Activated B cell treated with CpG ODN at 0.5 μM for 24 hours (primary cell): ENCODE results near the gene MAP3K21. TPM values are rescaled to one million over a fixed set of nuclear protein-coding genes. Genes with fewer than 3 reads are reported as not detected.

Source experiments
- ATAC-seq: fragments of 200-7000 bp; cut with Tn5 transposase; one replicate; pipeline ENCODE4 v1.10.0; 2021; ENCODE audit warnings: low read depth, mild to moderate bottlenecking, moderate library complexity
- CTCF ChIA-PET: fragments of 350-600 bp; sonication (Branson Sonifier 250); formaldehyde crosslinking; loops from one replicate; lab custom pipeline; 2021; ENCODE audit warnings: antibody characterized with exemption; lab: Charles Lee
- POLR2A ChIA-PET: fragments of 350-600 bp; sonication (Branson Sonifier 250); formaldehyde crosslinking; loops from one replicate; lab custom pipeline; 2021; ENCODE audit warnings: antibody characterized with exemption; lab: Charles Lee
- DNase-seq: peaks from one replicate; pipeline ENCODE4 v3.0.0; 2022
- H3K27ac Mint-ChIP-seq: one replicate; pipeline ENCODE4 v1.8.0; 2020; ENCODE audit warnings: mixed read lengths
- H3K27me3 Mint-ChIP-seq: one replicate; pipeline ENCODE4 v1.8.0; 2021; ENCODE audit warnings: mixed read lengths
- H3K36me3 Mint-ChIP-seq: one replicate; pipeline ENCODE4 v1.8.0; 2021; ENCODE audit warnings: low read depth, mixed read lengths
- H3K4me1 Mint-ChIP-seq: one replicate; pipeline ENCODE4 v1.8.0; 2021; ENCODE audit warnings: mixed read lengths
- H3K4me3 Mint-ChIP-seq: one replicate; pipeline ENCODE4 v1.8.0; 2020; ENCODE audit warnings: mild to moderate bottlenecking, mixed read lengths
- H3K9me3 Mint-ChIP-seq: one replicate; pipeline ENCODE4 v1.8.0; 2020; ENCODE audit warnings: mixed read lengths
- intact Hi-C: fragments of 100-400 bp; cut with micrococcal nuclease; formaldehyde crosslinking; loops from one replicate; pipeline ENCODE4 v1.15.1; 2024
- total RNA-seq: library from RNA; stranded (reverse); gene quantifications from 2 replicates; pipeline ENCODE4 v1.2.3, GENCODE V29; 2022
- TF ChIP-seq, protein P1 (sequence below): fragments of 200-600 bp; IDR thresholded peaks from one replicate; pipeline ENCODE4 v1.8.0; 2022; ENCODE audit warnings: antibody characterized with exemption, mild to moderate bottlenecking

The MAP3K21 gene
- total RNA-seq, 1 donor from 2014 or later, result 1.5 TPM

DNA sequence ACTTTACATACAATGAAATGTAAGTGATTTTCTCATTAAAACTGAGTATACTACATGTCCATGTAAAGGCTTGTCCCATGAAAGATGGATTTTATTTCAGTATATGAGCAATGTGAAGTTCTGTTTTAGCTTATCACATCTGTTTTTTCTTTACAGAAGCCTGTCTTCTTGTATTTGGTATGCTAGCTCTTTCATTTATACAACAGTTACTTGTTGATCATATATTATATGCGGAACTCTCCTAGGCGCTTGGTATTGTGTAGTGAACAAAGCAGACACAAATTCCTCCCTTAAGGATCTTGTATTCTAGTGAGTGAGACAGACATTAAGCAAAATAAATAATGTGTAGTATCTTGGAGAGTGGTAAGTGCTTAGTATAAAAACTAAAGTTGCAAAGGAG lies 10.6 kb downstream of the MAP3K21 start:
- peaks cover 8% of the 10 kb centered on the region for H3K4me1 Mint-ChIP-seq
- POLR2A ChIA-PET, result no interaction called here
- no peak for ATAC-seq
- H3K27me3 Mint-ChIP-seq, result peaks cover 25% of the 10 kb centered on the region
- H3K4me3 Mint-ChIP-seq, result no peak overlapping the region
- TF ChIP-seq, protein P1, sequence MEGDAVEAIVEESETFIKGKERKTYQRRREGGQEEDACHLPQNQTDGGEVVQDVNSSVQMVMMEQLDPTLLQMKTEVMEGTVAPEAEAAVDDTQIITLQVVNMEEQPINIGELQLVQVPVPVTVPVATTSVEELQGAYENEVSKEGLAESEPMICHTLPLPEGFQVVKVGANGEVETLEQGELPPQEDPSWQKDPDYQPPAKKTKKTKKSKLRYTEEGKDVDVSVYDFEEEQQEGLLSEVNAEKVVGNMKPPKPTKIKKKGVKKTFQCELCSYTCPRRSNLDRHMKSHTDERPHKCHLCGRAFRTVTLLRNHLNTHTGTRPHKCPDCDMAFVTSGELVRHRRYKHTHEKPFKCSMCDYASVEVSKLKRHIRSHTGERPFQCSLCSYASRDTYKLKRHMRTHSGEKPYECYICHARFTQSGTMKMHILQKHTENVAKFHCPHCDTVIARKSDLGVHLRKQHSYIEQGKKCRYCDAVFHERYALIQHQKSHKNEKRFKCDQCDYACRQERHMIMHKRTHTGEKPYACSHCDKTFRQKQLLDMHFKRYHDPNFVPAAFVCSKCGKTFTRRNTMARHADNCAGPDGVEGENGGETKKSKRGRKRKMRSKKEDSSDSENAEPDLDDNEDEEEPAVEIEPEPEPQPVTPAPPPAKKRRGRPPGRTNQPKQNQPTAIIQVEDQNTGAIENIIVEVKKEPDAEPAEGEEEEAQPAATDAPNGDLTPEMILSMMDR, result no peak
- intact Hi-C loops, result no loop called here
- no peaks in the 10 kb centered on the region for H3K36me3 Mint-ChIP-seq
- no peak overlapping the region for H3K27ac Mint-ChIP-seq
- CTCF ChIA-PET, result no interaction called here
- no peaks in the 10 kb centered on the region for H3K9me3 Mint-ChIP-seq
- no peak for DNase-seq

DNA sequence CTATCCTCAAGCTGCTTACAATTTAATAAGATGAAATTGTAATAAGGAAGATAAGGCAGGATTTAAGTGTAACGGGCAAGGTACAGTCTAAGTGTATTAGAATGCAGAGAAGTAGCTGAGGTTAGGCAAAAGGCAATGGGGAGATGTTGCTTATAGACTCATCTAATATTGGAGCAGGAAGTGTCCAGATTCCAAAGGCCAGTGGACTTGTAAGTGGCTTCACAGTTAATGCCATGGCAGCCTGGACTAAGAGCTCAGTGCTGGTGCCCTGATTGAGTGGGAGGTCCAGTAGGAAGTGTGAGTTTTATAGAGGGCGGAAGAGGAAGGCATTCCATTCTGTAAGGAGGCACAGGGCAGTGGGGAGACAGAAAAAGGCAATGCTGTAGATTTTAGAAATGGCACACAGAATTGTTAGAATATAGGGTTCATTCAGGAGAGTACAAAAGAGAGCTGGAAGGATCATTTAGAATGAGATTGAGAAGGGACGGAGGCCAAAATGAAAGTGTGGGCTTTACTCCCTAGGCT lies 12.6 kb downstream of the MAP3K21 start:
- Mint-ChIP-seq H3K27ac (no peak overlapping the region), H3K4me3 (no peak overlapping the region), H3K4me1 (peaks cover 8% of the 10 kb centered on the region), H3K36me3 (no peaks in the 10 kb centered on the region), H3K9me3 (no peaks in the 10 kb centered on the region), H3K27me3 (peaks cover 23% of the 10 kb centered on the region)
- ATAC-seq (no peak), DNase-seq (no peak)
- ChIA-PET CTCF (no interaction called here), POLR2A (no interaction called here)
- intact Hi-C loops, result no loop called here
- TF ChIP-seq, protein P1, result no peak

DNA sequence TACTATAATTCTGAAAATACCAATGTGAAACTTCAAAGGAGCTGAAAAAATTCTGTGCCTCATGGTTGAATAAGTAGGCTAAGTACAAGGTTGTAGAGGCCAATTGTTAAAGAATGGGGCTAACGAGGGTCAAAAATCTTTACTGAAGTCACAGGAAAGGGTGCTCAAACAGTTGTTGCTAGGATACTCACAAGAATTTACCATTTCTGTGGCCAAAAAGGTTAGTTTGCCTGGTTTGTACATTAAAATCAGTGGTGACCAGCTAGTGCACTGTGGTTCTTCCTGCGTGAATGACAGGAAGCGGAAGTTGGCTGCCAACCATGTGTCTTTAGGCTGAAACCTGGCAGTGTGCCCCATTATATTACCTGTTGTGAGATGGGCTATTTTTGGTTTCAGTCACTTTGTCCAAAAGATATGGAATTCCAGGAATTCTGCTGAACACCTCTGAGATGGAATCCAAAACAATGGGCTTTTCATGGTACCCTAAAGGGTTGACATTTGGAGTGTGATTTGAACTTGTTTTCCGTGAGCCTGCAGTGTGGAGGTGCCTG lies 13.5 kb downstream of the MAP3K21 start:
- ATAC-seq, result no peak
- intact Hi-C loops, result no loop called here
- no peaks in the 10 kb centered on the region for H3K9me3 Mint-ChIP-seq
- no peak overlapping the region for H3K4me3 Mint-ChIP-seq
- H3K27ac Mint-ChIP-seq, result no peak overlapping the region
- TF ChIP-seq, protein P1, result no peak
- H3K36me3 Mint-ChIP-seq, result no peaks in the 10 kb centered on the region
- CTCF ChIA-PET, result no interaction called here
- POLR2A ChIA-PET, result no interaction called here
- H3K4me1 Mint-ChIP-seq, result peaks cover 8% of the 10 kb centered on the region
- no peak for DNase-seq
- peaks cover 21% of the 10 kb centered on the region for H3K27me3 Mint-ChIP-seq

DNA sequence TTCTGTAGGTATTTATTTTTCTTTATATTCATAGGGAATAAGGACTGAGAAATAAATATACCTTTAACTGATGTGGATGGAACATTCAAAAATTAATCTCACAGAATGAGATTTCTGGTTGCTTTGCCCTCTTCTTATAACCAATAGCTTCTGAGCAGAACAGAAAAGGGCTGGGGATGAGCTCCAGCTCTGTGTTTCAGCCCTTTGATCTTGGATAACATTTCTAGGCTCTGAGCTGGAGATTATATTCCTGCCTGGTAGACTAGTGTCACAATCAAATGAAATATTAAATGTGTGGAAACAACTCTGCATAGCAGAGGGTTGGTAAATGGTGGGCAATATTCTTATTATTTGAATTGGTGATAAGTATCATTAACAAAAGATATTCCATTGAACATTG lies 14.6 kb downstream of the MAP3K21 start:
- DNase-seq (no peak), ATAC-seq (no peak)
- Mint-ChIP-seq H3K36me3 (no peaks in the 10 kb centered on the region), H3K27me3 (peaks cover 17% of the 10 kb centered on the region), H3K4me3 (no peak overlapping the region), H3K4me1 (peaks cover 8% of the 10 kb centered on the region), H3K27ac (no peak overlapping the region), H3K9me3 (no peaks in the 10 kb centered on the region)
- intact Hi-C loops, result no loop called here
- TF ChIP-seq, protein P1, result no peak
- ChIA-PET CTCF (no interaction called here), POLR2A (no interaction called here)

DNA sequence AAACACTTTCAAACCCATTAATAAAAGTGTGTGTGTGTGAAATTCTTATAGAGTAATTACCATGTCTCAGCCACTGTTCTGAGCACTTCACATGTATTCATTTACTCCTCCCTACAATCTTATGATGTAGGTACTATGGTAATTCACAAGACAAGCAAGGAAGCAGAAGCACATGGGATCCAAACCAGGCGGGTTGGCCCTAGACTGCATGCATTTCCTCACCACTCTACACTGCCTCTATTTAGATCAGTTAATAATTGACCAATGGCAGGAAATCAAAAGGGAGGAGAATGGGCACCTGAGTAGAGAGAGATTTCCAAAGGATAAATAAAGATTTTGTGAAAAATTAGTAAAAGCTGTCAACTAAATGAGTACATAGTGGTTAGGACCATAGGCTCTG lies 15.7 kb downstream of the MAP3K21 start:
- intact Hi-C loops, result no loop called here
- peaks cover 8% of the 10 kb centered on the region for H3K4me1 Mint-ChIP-seq
- H3K9me3 Mint-ChIP-seq, result no peaks in the 10 kb centered on the region
- ChIA-PET CTCF (no interaction called here), POLR2A (no interaction called here)
- H3K36me3 Mint-ChIP-seq, result no peaks in the 10 kb centered on the region
- H3K4me3 Mint-ChIP-seq, result no peak overlapping the region
- TF ChIP-seq, protein P1, result no peak
- peaks cover 13% of the 10 kb centered on the region for H3K27me3 Mint-ChIP-seq
- H3K27ac Mint-ChIP-seq, result no peak overlapping the region
- ATAC-seq (no peak), DNase-seq (no peak)
